Measurements from ENCODE around the gene SKIC8.

The SKIC8 gene

DNA sequence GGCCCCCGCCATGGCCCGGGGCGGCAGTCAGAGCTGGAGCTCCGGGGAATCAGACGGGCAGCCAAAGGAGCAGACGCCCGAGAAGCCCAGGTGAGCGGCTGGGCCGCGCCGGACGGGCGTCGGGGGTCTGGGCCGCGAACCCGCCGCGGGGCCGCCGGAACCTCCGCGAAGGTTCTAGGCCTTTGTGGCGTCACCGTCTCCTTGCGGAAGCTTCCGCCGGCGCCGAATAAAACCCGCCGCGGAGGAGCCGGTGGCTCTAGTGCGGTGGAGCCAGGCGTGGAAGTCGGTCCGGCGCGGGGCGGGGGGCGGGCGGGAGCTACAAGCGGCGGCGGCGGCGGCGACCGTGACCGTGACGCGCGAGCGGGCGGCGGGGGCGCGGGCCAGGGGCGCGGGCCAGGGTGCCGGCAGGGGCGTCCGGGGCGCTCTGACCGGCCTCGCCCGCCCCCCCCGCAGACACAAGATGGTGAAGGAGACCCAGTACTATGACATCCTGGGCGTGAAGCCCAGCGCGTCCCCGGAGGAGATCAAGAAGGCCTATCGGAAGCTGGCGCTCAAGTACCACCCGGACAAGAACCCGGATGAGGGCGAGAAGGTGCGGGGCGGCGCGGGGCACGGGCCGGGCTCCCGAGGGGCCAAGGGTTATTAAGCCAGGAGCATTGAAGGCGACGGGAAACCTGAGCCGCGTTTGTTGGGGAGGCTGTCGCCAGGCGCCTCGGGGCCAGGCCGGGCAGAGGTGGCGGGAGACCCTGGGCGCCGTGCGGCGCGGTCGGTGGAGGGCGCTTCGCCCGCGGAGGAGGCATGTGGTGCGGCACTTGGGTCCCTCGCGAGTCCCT lies 34.9 kb downstream of the SKIC8 start, which contains the start of gene DNAJA4:
DNAJA4 (plus strand) TSS at position 259 of the 833 bp plus-strand sequence; CDS start at position 461, 202 bp downstream.
- TF ChIP-seq, protein P1, sequence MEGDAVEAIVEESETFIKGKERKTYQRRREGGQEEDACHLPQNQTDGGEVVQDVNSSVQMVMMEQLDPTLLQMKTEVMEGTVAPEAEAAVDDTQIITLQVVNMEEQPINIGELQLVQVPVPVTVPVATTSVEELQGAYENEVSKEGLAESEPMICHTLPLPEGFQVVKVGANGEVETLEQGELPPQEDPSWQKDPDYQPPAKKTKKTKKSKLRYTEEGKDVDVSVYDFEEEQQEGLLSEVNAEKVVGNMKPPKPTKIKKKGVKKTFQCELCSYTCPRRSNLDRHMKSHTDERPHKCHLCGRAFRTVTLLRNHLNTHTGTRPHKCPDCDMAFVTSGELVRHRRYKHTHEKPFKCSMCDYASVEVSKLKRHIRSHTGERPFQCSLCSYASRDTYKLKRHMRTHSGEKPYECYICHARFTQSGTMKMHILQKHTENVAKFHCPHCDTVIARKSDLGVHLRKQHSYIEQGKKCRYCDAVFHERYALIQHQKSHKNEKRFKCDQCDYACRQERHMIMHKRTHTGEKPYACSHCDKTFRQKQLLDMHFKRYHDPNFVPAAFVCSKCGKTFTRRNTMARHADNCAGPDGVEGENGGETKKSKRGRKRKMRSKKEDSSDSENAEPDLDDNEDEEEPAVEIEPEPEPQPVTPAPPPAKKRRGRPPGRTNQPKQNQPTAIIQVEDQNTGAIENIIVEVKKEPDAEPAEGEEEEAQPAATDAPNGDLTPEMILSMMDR (IDR thresholded peaks at IDR 0.05; ENCODE audit: low read depth, low read length), result no peak
- no peak within 1 kb of the TSS for H3K4me3 ChIP-seq (ENCODE audit: low read depth, low read length)

- H3K4me3 ChIP-seq (ENCODE audit: low read depth, low read length), result no peak overlapping the region
- TF ChIP-seq, protein P1 (IDR thresholded peaks at IDR 0.05; ENCODE audit: low read depth, low read length), result no peak
These were observed 35.5 kb downstream of the SKIC8 start for GRCh38 chr15:78263907-78264303.

GRCh38 chr15:78263351-78263781 lies 36.0 kb downstream of the SKIC8 start:
- H3K4me3 ChIP-seq (ENCODE audit: low read depth, low read length), result no peak overlapping the region
- TF ChIP-seq, protein P1 (IDR thresholded peaks at IDR 0.05; ENCODE audit: low read depth, low read length), result no peak

- H3K4me3 ChIP-seq (ENCODE audit: low read depth, low read length), result no peak overlapping the region
- TF ChIP-seq, protein P1 (IDR thresholded peaks at IDR 0.05; ENCODE audit: low read depth, low read length), result no peak
These were observed 38.3 kb downstream of the SKIC8 start for GRCh38 chr15:78261062-78261461.

- H3K4me3 ChIP-seq (ENCODE audit: low read depth, low read length), result no peak overlapping the region
- TF ChIP-seq, protein P1 (IDR thresholded peaks at IDR 0.05; ENCODE audit: low read depth, low read length), result no peak
These were observed 38.9 kb downstream of the SKIC8 start for GRCh38 chr15:78260489-78260888.

- TF ChIP-seq, protein P1 (IDR thresholded peaks at IDR 0.05; ENCODE audit: low read depth, low read length), result no peak
- H3K4me3 ChIP-seq (ENCODE audit: low read depth, low read length), result no peak overlapping the region
These were observed 40.2 kb downstream of the SKIC8 start for GRCh38 chr15:78259232-78259631.

- no peak overlapping the region for H3K4me3 ChIP-seq (ENCODE audit: low read depth, low read length)
- TF ChIP-seq, protein P1 (IDR thresholded peaks at IDR 0.05; ENCODE audit: low read depth, low read length), result no peak
These were observed 41.7 kb downstream of the SKIC8 start for GRCh38 chr15:78257681-78258080.

Data from WI38 (cell line).